Ramos (cell line): ENCODE measurements around the gene FIGN.

ENCODE experiments used
- in situ Hi-C: fragments of 300-500 bp; cut with MboI; formaldehyde crosslinking; loops from one replicate; pipeline ENCODE4 v1.14.3; 2022; ENCODE audit warnings: low sequenced_read_pairs; ENCODE audit not compliant: unreplicated experiment

The FIGN gene

GRCh38 chr2:163630836-163631235 is 105.0 kb downstream of the FIGN start:
- in situ Hi-C loops = no loop called here

- in situ Hi-C loops = no loop called here
These were observed 109.1 kb downstream of the FIGN start for GRCh38 chr2:163626639-163627109.

GRCh38 chr2:163626208-163626607 is 109.6 kb downstream of the FIGN start:
- in situ Hi-C loops = no loop called here

GRCh38 chr2:163625632-163626031 is 110.2 kb downstream of the FIGN start:
- in situ Hi-C loops = no loop called here

- in situ Hi-C loops = no loop called here
These were observed 114.3 kb downstream of the FIGN start for GRCh38 chr2:163621445-163622004.

GRCh38 chr2:163617517-163617916 is 118.3 kb downstream of the FIGN start:
- in situ Hi-C loops = no loop called here

- in situ Hi-C loops = no loop called here
These were observed 122.5 kb downstream of the FIGN start for GRCh38 chr2:163613266-163613731.

GRCh38 chr2:163612332-163612731 is 123.5 kb downstream of the FIGN start:
- in situ Hi-C loops = no loop called here

GRCh38 chr2:163611557-163611906 is 124.3 kb downstream of the FIGN start:
- in situ Hi-C loops = no loop called here

GRCh38 chr2:163610817-163611556 is 124.8 kb downstream of the FIGN start:
- in situ Hi-C loops = no loop called here

- in situ Hi-C loops = no loop called here
These were observed 128.2 kb downstream of the FIGN start for GRCh38 chr2:163607630-163608029.

- in situ Hi-C loops = no loop called here
These were observed 128.9 kb downstream of the FIGN start for GRCh38 chr2:163606878-163607277.

- in situ Hi-C loops = no loop called here
These were observed 130.0 kb downstream of the FIGN start for GRCh38 chr2:163605779-163606178.

GRCh38 chr2:163604941-163605555 is 130.8 kb downstream of the FIGN start:
- in situ Hi-C loops = no loop called here

GRCh38 chr2:163602196-163602595 is 133.6 kb downstream of the FIGN start:
- in situ Hi-C loops = no loop called here

GRCh38 chr2:163601377-163601776 is 134.4 kb downstream of the FIGN start:
- in situ Hi-C loops = no loop called here

- in situ Hi-C loops = no loop called here
These were observed 135.0 kb downstream of the FIGN start for GRCh38 chr2:163600801-163601200.

GRCh38 chr2:163595028-163595427 is 140.8 kb downstream of the FIGN start:
- in situ Hi-C loops = no loop called here

GRCh38 chr2:163594497-163594896 is 141.3 kb downstream of the FIGN start:
- in situ Hi-C loops = no loop called here

- in situ Hi-C loops = no loop called here
These were observed 141.8 kb downstream of the FIGN start for GRCh38 chr2:163593982-163594381.

- in situ Hi-C loops = no loop called here
These were observed 142.7 kb downstream of the FIGN start for GRCh38 chr2:163592954-163593622.
